ENCODE data around the gene XK. TPM values are rescaled to one million over a fixed set of nuclear protein-coding genes. Genes with fewer than 3 reads are reported as not detected.

Gene XK
- total and polyA plus RNA-seq, 9 of the 15 experiments (the other 6 are each of a cell fraction or from before 2014, with no cell fraction given) = 4.0 to 21.6 (median 11.6) TPM

DNA sequence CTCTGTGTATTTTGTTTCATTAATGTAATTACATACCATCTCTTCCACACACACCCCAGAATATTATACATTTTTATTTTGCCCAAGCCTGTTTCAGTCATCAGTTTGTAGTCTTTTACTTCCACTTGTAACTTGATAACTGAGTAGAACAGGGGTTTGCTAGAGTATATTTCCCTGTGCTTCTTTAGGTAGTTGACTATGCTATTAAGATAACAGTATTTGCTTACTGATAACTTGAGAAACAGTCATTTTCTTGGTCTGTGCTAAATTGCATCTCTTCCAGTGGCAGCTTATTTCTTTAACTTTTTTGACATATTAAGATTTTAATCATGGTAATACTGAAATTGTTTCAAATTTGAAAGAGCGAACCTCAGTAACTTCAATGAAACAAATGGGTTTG lies 7.0 kb upstream of the XK start:
- no peak for FAIRE-seq
- WGBS (ENCODE audit: insufficient coverage, low coverage, missing lambda C conversion rate) = 60% methylated on average over 1 of the region's 1 CpG
- TF ChIP-seq, protein P1, sequence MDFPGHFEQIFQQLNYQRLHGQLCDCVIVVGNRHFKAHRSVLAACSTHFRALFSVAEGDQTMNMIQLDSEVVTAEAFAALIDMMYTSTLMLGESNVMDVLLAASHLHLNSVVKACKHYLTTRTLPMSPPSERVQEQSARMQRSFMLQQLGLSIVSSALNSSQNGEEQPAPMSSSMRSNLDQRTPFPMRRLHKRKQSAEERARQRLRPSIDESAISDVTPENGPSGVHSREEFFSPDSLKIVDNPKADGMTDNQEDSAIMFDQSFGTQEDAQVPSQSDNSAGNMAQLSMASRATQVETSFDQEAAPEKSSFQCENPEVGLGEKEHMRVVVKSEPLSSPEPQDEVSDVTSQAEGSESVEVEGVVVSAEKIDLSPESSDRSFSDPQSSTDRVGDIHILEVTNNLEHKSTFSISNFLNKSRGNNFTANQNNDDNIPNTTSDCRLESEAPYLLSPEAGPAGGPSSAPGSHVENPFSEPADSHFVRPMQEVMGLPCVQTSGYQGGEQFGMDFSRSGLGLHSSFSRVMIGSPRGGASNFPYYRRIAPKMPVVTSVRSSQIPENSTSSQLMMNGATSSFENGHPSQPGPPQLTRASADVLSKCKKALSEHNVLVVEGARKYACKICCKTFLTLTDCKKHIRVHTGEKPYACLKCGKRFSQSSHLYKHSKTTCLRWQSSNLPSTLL (IDR thresholded peaks at IDR 0.05) = no peak
- no peak for TF ChIP-seq EP300 (IDR thresholded peaks at IDR 0.05; ENCODE audit: low read length)
- TF ChIP-seq, protein P2, sequence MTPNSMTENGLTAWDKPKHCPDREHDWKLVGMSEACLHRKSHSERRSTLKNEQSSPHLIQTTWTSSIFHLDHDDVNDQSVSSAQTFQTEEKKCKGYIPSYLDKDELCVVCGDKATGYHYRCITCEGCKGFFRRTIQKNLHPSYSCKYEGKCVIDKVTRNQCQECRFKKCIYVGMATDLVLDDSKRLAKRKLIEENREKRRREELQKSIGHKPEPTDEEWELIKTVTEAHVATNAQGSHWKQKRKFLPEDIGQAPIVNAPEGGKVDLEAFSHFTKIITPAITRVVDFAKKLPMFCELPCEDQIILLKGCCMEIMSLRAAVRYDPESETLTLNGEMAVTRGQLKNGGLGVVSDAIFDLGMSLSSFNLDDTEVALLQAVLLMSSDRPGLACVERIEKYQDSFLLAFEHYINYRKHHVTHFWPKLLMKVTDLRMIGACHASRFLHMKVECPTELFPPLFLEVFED (CRISPR knock-in tag; conservative IDR thresholded peaks at IDR 0.05) = no peak
- TF ChIP-seq, protein P3, sequence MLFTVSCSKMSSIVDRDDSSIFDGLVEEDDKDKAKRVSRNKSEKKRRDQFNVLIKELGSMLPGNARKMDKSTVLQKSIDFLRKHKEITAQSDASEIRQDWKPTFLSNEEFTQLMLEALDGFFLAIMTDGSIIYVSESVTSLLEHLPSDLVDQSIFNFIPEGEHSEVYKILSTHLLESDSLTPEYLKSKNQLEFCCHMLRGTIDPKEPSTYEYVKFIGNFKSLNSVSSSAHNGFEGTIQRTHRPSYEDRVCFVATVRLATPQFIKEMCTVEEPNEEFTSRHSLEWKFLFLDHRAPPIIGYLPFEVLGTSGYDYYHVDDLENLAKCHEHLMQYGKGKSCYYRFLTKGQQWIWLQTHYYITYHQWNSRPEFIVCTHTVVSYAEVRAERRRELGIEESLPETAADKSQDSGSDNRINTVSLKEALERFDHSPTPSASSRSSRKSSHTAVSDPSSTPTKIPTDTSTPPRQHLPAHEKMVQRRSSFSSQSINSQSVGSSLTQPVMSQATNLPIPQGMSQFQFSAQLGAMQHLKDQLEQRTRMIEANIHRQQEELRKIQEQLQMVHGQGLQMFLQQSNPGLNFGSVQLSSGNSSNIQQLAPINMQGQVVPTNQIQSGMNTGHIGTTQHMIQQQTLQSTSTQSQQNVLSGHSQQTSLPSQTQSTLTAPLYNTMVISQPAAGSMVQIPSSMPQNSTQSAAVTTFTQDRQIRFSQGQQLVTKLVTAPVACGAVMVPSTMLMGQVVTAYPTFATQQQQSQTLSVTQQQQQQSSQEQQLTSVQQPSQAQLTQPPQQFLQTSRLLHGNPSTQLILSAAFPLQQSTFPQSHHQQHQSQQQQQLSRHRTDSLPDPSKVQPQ (CRISPR knock-in tag; IDR thresholded peaks at IDR 0.05; ENCODE audit: borderline replicate concordance) = no peak
- TF ChIP-seq, protein P4, sequence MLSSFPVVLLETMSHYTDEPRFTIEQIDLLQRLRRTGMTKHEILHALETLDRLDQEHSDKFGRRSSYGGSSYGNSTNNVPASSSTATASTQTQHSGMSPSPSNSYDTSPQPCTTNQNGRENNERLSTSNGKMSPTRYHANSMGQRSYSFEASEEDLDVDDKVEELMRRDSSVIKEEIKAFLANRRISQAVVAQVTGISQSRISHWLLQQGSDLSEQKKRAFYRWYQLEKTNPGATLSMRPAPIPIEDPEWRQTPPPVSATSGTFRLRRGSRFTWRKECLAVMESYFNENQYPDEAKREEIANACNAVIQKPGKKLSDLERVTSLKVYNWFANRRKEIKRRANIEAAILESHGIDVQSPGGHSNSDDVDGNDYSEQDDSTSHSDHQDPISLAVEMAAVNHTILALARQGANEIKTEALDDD (IDR thresholded peaks at IDR 0.05) = 0 out of 2 replicates have a peak, but pooled peaks have one; percentile 31

More for the DNA sequence above, 7.0 kb upstream of the XK start:
- CTCF ChIA-PET (ENCODE audit: low intra/inter-chr PET ratio) = no interaction called here
- Histone ChIP-seq H3K9ac (ENCODE audit: insufficient read depth in 1 of 2, low read depth in 2 of 2, low read length in 2 of 2) (no peak overlapping the region), H3K9me3 (replicated peaks; ENCODE audit: control insufficient read depth, insufficient read depth, low read depth, low read length) (no peaks in the 10 kb centered on the region), H3K36me3 (ENCODE audit: control insufficient read depth, insufficient read depth, low read length) (no peaks in the 10 kb centered on the region), H4K20me1 (replicated peaks; ENCODE audit: control insufficient read depth, insufficient read depth, low read length) (no peaks in the 10 kb centered on the region), H3K27me3 (ENCODE audit: control insufficient read depth in 2 of 2, insufficient read depth in 2 of 2, low read length in 2 of 2) (no peaks in the 10 kb centered on the region), H3K4me3 (no peak overlapping the region), H3K27ac (ENCODE audit: extremely low read depth, low read depth, low read length) (no peak overlapping the region), H3K4me2 (ENCODE audit: insufficient read depth, low read length) (no peak overlapping the region), H3K79me2 (ENCODE audit: control insufficient read depth, insufficient read depth, low read length) (no peaks in the 10 kb centered on the region), H2AFZ (ENCODE audit: low read depth, low read length) (no peak overlapping the region), H3K9me1 (ENCODE audit: control insufficient read depth, insufficient read depth, low read length) (no peaks in the 10 kb centered on the region), H3K4me1 (replicated peaks in 1 of 2; ENCODE audit: control insufficient read depth in 2 of 2, insufficient read depth in 2 of 2, low read length in 2 of 2) (peaks cover 0 to 17% of the 10 kb centered on the region in 2 experiments; a peak in 2 of 5 replicates)
- POLR2A ChIA-PET = no interaction called here
- intact Hi-C loops (cut with micrococcal nuclease) (no loop called here), in situ Hi-C loops (cut with MboI) (no loop called here)
- no TSS peak for BruUV-seq (replicated peaks)
- no peak for ATAC-seq
- DNase-seq (ENCODE audit: extremely low read depth in 1 of 4, low spot score in 3 of 4) = no peak

Measured in K562 (cell line).